ENCODE data around the gene NCF4.

NCF4 gene

DNA sequence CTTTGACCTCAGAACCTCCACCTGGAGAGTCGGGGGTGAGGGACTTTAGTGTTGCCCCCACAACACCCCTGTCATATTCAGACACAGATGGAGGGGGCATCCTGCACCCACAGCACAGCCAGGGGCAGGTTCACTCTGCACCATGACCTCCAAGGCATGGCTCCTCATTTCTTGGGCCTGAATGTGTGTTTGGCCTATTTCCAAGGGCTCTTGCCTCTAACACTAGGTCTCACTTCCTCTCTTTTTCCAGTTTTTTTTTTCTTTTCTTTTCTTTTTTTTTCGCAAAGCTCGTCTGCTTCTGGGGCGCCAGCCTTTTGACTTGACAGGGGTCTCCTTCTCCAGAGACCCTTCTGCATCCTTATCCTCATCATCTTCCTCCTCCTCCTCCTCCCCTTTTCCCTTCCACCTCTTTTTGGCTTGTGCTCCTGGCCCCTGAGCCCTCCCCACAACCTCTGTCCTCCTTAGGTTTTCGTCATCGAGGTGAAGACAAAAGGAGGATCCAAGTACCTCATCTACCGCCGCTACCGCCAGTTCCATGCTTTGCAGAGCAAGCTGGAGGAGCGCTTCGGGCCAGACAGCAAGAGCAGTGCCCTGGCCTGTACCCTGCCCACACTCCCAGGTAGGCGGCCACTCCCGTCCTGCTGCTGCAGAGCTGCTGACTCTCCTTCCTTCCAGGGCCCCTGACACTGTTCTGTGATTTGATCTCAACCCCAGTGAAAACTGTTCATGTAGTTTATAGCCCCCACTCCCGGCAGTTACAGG lies 3.8 kb downstream of the NCF4 start:
- no peak for DNase-seq

DNA sequence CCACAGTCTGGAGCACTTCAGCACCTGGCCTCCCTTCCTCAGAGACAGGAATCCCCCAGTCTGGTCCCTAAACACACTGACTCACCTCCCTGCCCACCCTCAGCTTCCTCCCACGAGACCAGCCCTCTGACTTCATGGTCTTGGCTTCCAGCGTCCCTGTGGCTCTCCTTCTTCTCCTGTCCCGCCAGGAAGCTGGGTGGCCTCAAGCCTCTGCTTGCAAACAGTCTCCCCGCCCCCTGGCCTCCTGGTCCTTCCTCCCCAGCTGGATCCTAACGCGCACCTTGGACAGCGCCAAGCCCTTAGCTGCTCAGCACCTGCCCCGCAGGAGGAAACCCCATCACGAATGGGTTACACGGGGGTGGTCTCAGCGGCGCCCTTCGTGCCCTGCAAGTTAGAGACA lies 4.5 kb downstream of the NCF4 start:
- DNase-seq: no peak
- no peak for TF ChIP-seq POLR2A (IDR thresholded peaks at IDR 0.05; ENCODE audit: low read length)
- no peak for TF ChIP-seq GATA1 (IDR thresholded peaks at IDR 0.05; ENCODE audit: low read depth, low read length)

More for the DNA sequence above, 3.8 kb downstream of the NCF4 start:
- TF ChIP-seq GATA1 (IDR thresholded peaks at IDR 0.05; ENCODE audit: low read depth, low read length) (no peak), POLR2A (IDR thresholded peaks at IDR 0.05; ENCODE audit: low read length) (no peak)

DNA sequence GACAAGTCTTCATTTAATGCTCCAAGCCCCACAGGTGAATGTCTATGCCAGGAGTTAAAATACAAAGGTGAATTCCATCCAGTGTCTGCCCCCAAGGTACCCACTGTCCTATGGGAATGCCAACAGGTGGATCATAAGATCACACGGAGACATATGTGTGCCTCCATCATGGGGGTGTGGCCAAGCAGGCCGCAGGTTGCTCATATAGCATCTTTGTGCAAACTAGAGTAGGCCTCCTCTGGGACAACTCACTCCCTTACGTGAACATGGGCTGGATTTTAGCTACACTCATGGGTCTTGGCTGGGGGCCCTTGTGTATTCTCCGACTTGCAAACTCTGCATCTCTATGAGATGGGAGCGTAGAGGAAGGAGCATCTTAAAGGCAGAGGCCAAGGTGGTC lies 6.9 kb downstream of the NCF4 start:
- no peak for DNase-seq
- TF ChIP-seq GATA1 (IDR thresholded peaks at IDR 0.05; ENCODE audit: low read depth, low read length) (no peak), POLR2A (IDR thresholded peaks at IDR 0.05; ENCODE audit: low read length) (no peak)

DNA sequence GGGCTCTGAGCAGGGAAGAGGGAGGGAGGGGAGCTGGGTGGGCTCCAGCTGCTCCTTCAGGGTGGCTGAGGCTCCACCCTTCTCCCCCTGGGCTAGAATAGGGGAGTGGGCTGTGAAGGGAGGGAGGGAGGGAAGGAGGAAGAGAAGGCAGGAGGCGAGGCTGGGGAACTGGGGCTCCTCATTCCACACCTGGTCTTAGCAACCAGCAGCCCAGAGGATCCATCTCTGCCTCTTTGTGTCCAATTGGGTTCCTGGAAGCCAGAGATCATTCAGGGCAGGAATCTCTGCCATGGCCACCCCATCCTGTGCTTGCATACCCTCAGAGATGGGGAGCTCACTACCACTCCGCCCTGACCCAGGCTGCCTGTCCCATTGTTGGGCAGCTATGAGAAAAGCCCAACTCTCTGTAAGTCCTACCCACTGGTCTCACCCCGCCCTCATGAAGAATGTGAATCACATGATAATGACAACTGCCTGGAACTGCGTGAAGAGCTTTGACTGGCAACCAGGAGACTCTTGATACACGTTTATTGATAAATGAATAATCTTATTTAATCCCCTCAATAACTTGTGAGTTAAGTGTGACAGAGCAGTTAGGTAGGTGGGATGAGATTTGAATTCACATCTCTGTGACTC lies 7.9 kb downstream of the NCF4 start:
- no peak for TF ChIP-seq POLR2A (IDR thresholded peaks at IDR 0.05; ENCODE audit: low read length)
- TF ChIP-seq GATA1 (IDR thresholded peaks at IDR 0.05; ENCODE audit: low read depth, low read length): no peak
- peak; percentile 12 to 32 for DNase-seq

DNA sequence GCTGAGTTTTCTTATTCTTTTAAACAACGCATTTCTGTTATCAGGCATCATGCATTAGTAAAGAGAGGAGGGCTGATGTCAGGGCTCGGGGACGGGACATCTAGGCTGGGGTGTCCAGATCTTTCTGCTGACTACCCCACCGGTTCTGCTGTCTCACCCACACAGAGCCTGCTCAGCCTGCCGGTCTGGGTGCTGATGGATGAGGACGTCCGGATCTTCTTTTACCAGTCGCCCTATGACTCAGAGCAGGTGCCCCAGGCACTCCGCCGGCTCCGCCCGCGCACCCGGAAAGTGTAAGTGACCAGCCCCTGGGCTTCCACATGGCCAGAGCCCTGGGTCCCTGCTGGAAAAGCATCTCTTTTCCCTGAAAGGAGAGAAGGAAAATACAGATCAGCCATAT lies 9.4 kb downstream of the NCF4 start:
- DNase-seq: no peak
- TF ChIP-seq POLR2A (IDR thresholded peaks at IDR 0.05; ENCODE audit: low read length) (no peak), GATA1 (IDR thresholded peaks at IDR 0.05; ENCODE audit: low read depth, low read length) (no peak)

DNA sequence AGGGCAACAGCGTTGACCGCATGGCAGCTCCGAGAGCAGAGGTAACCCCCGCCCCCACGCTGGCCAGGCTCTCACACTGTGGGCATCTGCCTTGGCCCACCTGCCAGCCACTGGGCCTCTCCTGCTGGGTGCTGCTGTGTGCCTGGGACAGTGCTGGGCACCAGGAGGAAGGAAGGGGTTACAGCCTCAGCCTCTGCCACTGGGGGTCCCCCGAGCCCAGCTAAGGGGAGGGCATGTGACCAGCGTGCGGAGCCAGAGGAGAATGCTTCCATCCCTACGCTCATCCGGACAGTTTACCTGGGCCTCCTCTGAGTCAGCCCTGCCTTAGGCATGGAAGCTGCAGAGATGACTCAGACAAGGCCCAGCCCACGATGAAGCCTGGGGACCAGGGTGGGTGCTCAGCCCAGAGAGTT lies 10.9 kb downstream of the NCF4 start:
- TF ChIP-seq GATA1 (IDR thresholded peaks at IDR 0.05; ENCODE audit: low read depth, low read length) (no peak), POLR2A (IDR thresholded peaks at IDR 0.05; ENCODE audit: low read length) (no peak)
- DNase-seq: no peak

DNA sequence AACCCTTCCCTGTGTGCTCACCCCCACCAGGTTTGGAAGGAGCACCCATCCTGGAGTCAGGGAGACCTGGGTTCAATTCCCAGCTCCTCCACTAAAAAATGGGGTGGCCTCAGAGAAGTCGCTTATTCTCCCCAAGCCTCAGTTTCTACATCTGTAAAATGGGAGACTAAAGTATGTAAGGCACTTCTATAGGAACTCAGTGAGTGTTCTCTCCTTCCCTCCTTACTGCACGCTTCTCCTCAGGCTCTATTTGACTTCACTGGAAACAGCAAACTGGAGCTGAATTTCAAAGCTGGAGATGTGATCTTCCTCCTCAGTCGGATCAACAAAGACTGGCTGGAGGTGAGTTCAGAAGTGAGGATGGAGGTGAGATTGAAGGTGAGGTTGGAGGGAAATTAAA lies 11.3 kb downstream of the NCF4 start:
- DNase-seq: peak; percentile 27 to 59

DNA sequence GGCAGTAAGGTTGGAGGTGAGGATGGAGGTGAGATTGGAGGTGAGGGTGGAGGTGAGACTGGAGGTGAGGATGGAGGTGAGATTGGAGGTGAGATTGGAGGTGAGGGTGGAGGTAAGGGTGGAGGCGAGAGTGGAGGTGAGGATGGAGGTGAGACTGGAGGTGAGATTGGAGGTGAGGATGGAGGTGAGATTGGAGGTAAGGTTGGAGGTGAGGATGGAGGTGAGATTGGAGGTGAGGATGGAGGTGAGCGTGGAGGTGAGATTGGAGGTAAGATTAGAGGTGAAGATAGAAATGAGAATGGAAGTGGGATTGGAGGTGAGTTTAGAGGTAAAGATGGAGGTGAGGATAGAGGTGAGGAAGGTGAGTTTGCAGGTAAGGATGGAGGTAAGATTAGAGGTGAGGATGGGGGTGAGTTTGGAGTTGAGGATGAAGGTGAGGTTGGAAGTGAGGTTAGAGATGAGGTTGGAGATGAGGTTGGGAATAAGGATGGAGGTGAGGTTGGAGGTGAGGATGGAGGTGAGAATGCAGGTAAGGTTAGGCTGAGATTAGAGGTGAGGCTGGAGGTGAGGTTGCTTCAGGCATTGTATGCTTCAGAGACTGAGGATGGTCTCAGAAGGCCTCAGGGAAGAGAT lies 12.2 kb downstream of the NCF4 start:
- DNase-seq: peak; percentile 25 to 38
- TF ChIP-seq POLR2A (IDR thresholded peaks at IDR 0.05; ENCODE audit: low read length) (no peak), GATA1 (IDR thresholded peaks at IDR 0.05; ENCODE audit: low read depth, low read length) (no peak)

More for the DNA sequence above, 11.3 kb downstream of the NCF4 start:
- TF ChIP-seq GATA1 (IDR thresholded peaks at IDR 0.05; ENCODE audit: low read depth, low read length) (no peak), POLR2A (IDR thresholded peaks at IDR 0.05; ENCODE audit: low read length) (no peak)

DNA sequence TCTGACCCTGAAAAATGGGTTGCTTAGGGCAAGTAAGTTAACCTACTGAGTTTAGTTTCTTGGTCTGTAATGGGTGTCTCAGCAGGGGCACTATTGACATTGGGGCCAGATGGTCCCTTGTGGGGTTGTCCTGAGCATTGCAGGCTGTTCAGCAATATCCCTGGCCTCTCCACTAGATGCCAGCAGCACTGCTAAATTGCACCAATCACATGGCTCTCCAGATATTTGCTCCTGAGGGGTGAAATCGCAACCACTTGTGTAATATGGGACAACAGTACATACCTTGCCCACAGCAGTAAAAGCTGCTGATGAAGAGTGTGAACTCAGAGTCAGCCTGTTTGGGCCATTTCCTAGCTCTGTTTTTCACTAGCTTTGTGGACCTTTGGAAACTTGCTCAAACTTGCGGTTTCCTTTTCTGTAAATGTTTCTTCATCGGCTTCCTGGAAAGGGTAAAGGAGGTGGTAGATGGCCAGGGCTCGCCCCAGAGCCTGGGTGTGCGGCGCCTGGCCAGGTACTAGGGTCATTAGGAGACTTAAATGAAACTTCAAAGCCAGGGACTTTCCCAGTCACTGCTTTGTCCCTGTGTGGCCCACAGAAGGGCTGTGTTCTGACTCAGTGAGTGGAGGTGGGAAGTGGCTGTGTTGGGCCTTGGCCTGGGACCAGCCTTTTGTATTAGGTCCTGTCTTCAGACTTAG lies 13.0 kb downstream of the NCF4 start:
- TF ChIP-seq POLR2A (IDR thresholded peaks at IDR 0.05; ENCODE audit: low read length) (no peak), GATA1 (IDR thresholded peaks at IDR 0.05; ENCODE audit: low read depth, low read length) (no peak)
- DNase-seq: peak; percentile 75 to 83

DNA sequence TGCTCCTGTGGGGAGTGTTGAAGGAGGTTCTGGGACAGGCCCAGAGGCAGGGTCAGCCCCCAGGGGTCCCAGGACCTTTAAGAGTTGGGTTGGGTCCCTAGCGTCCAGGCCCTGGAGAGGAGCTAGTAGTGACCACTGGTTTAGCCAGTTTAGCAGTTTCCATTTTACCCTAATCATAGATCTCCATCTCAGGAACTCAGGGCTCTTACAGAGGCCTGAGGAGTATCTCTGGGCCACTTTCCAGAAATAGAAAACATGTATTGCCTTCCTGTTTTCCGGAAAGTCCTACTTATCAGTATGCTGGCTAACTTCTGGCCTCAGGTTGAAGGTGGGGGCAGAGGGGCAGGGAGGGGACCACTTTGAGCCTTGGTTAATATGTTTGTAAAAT lies 13.5 kb downstream of the NCF4 start:
- no peak for DNase-seq
- TF ChIP-seq GATA1 (IDR thresholded peaks at IDR 0.05; ENCODE audit: low read depth, low read length) (no peak), POLR2A (IDR thresholded peaks at IDR 0.05; ENCODE audit: low read length) (no peak)

DNA sequence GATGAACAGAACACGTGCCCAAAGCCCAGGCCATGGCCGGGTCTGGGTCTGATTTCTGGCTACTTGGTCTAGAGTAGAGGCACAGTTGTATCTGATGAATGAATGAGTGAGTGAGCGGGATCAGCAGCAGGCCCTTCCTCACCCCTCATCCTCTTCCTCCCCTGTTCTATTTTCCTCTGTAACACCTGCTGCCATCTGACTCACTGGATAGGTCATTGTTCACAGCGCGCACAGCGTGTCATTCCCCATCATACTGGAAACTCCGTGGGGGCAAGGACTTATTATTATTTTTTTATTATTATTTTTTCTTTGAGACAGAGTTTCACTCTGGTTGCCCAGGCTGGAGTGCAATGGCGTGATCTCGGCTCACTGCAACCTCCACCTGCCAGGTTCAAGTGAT lies 13.9 kb downstream of the NCF4 start:
- no peak for DNase-seq
- TF ChIP-seq GATA1 (IDR thresholded peaks at IDR 0.05; ENCODE audit: low read depth, low read length): no peak

DNA sequence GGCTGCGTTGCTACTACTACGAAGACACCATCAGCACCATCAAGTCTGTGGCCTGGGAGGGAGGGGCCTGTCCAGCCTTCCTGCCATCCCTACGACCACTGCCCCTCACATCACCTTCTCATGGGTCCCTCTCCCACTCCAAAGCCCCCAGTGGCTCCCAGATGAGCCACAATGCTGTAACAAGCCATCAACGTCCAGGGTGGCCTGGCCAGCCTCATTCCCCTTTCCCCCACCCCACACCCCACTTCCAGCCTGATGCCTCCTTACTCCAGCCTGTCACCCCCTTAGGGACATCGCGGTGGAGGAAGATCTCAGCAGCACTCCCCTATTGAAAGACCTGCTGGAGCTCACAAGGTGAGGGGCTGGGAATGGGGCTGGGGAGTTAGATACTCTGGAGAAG lies 14.9 kb downstream of the NCF4 start:
- no peak for TF ChIP-seq GATA1 (IDR thresholded peaks at IDR 0.05; ENCODE audit: low read depth, low read length)
- no peak for TF ChIP-seq POLR2A (IDR thresholded peaks at IDR 0.05; ENCODE audit: low read length)
- no peak for DNase-seq

DNA sequence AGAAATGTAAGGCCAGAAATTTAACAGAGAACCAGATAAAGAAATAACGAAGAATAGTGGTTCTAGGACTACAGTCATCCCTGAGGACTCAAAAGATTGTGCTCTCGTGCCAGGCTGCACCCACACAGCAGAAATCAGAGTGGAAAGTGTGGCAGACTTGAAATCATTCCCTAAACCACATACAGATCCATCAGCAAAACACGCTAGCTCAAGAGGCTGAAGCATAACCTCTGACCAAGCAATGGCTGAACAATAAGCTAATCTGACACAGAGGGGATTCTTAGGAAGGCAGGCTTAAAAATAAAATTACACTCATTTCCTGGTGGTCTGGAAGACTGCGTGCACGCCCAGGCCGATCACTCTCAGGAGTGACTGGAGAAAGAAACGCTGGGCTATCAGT lies 19.0 kb downstream of the NCF4 start:
- TF ChIP-seq POLR2A (IDR thresholded peaks at IDR 0.05; ENCODE audit: low read length) (no peak), GATA1 (IDR thresholded peaks at IDR 0.05; ENCODE audit: low read depth, low read length) (no peak)
- DNase-seq: no peak
